HCT116 (cell line): Measurements from ENCODE around the gene FTL. TPM values are rescaled to one million over a fixed set of nuclear protein-coding genes. Genes with fewer than 3 reads are reported as not detected.

Experiments used
- ATAC-seq: fragments of 200-7000 bp; cut with Tn5 transposase; 2 replicates; pipeline ENCODE4 v1.9.1; 2020; ENCODE audit warnings: mild to moderate bottlenecking, moderate library complexity
- BruUV-seq: library from RNA; stranded (reverse); fragments of 400-500 nt; replicated peaks from 2 replicates; lab custom pipeline; 2021; lab: Mats Ljungman, UMichigan
- CTCF ChIA-PET: fragments of 300-600 bp; sonication (Branson Sonifier 250); formaldehyde crosslinking; loops from one replicate; lab custom pipeline; 2021; ENCODE audit warnings: antibody characterized with exemption; lab: Charles Lee
- POLR2A ChIA-PET: fragments of 300-600, 350-600 bp; sonication (Branson Sonifier 250); formaldehyde crosslinking; loops from one replicate; lab custom pipeline; 2021; ENCODE audit warnings: antibody characterized with exemption; lab: Charles Lee
- RAD21 ChIA-PET, 2 experiments: fragments of 300-600 bp; sonication (Branson Sonifier 250); formaldehyde crosslinking; loops; one replicate each; lab custom pipeline; 2023; ENCODE audit warnings: low total read pairs in 2 of 2; ENCODE audit not compliant: uncharacterized antibody in 2 of 2, unreplicated experiment in 2 of 2, low non-redundant PET in 1 of 2; lab: Charles Lee
- DNase-seq: peaks from one replicate; pipeline ENCODE4 v3.0.0-alpha.2; 2010; ENCODE audit warnings: low read depth, low spot score
- H2AFZ ChIP-seq: fragments of 200-600 bp; shearing (Covaris generic), sonication (generic); 2 replicates; pipeline ENCODE4 v1.6.1; 2017; ENCODE audit warnings: low read depth, mixed run types, mixed read lengths, antibody characterized with exemption, low read length; ENCODE audit not compliant: poor library complexity, severe bottlenecking
- H3K27ac ChIP-seq: 2 replicates; pipeline ENCODE4 v1.5.1; 2012; ENCODE audit warnings: low read depth, low read length
- H3K27me3 ChIP-seq: fragments of 200-600 bp; sonication (generic); 2 replicates; pipeline ENCODE4 v1.6.1; 2016; ENCODE audit warnings: mixed run types, low read length, mixed read lengths; ENCODE audit not compliant: insufficient read depth
- H3K36me3 ChIP-seq, 2 experiments: fragments of 200-500 bp in 1 of 2; fragments of 200-600 bp in 1 of 2; sonication (Bioruptor generic) in 1 of 2; sonication (generic) in 1 of 2; 2 replicates each; pipeline versions ENCODE4 v1.5.1 to v1.6.1; 2014 to 2016; ENCODE audit warnings: low read length in 2 of 2, inconsistent platforms in 1 of 2, mixed read lengths in 1 of 2, mixed run types in 1 of 2; ENCODE audit not compliant: insufficient read depth in 2 of 2, control insufficient read depth in 1 of 2
- H3K4me1 ChIP-seq, 2 experiments: fragments of 200-600 bp in 1 of 2; sonication (generic) in 1 of 2; 2 replicates each; pipeline versions ENCODE4 v1.5.1 to v1.6.1; 2012 to 2017; ENCODE audit warnings: low read length in 2 of 2, inconsistent platforms in 1 of 2, mild to moderate bottlenecking in 1 of 2, mixed read lengths in 1 of 2, mixed run types in 1 of 2, moderate library complexity in 1 of 2; ENCODE audit not compliant: insufficient read depth in 2 of 2, control insufficient read depth in 1 of 2
- H3K4me2 ChIP-seq: fragments of 200-600 bp; sonication (generic); 2 replicates; pipeline ENCODE4 v1.6.1; 2017; ENCODE audit warnings: mixed run types, low read length, mixed read lengths
- H3K4me3 ChIP-seq, 2 experiments: fragments of 200-600 bp in 1 of 2; sonication (generic) in 1 of 2; replicated peaks in 1 of 2; 2 replicates each; pipeline ENCODE4 v1.5.1; 2011 to 2016; ENCODE audit warnings: low read length in 2 of 2, control low read depth in 1 of 2, low read depth in 1 of 2, mild to moderate bottlenecking in 1 of 2, mixed read lengths in 1 of 2, mixed run types in 1 of 2
- H3K79me2 ChIP-seq: fragments of 200-600 bp; sonication (generic); 2 replicates; pipeline ENCODE4 v1.6.1; 2017; ENCODE audit warnings: mild to moderate bottlenecking, mixed run types, low read length, moderate library complexity, mixed read lengths; ENCODE audit not compliant: insufficient read depth
- H3K9ac ChIP-seq: fragments of 200-600 bp; sonication (generic); 2 replicates; pipeline ENCODE4 v1.6.1; 2016; ENCODE audit warnings: low read length, mixed read lengths
- H3K9me2 ChIP-seq: fragments of 200-600 bp; sonication (generic), shearing (Covaris generic); 2 replicates; pipeline ENCODE4 v1.6.1; 2017; ENCODE audit warnings: mixed run types, mild to moderate bottlenecking, moderate library complexity; ENCODE audit not compliant: insufficient read depth
- H3K9me3 ChIP-seq, 2 experiments: fragments of 200-500 bp in 1 of 2; fragments of 200-600 bp in 1 of 2; sonication (Bioruptor generic) in 1 of 2; sonication (generic) in 1 of 2; 2 replicates each; pipeline ENCODE4 v1.6.1; 2014 to 2017; ENCODE audit warnings: low read length in 2 of 2, mixed read lengths in 2 of 2, inconsistent platforms in 1 of 2, low read depth in 1 of 2, mild to moderate bottlenecking in 1 of 2, mixed run types in 1 of 2, moderate library complexity in 1 of 2; ENCODE audit not compliant: control insufficient read depth in 1 of 2, insufficient read depth in 1 of 2
- H4K20me1 ChIP-seq: fragments of 200-600 bp; sonication (generic), shearing (Covaris generic); 2 replicates; pipeline ENCODE4 v1.6.1; 2017; ENCODE audit warnings: mixed run types, mild to moderate bottlenecking, moderate library complexity; ENCODE audit not compliant: insufficient read depth
- CBX3 ChIP-seq: IDR thresholded peaks from 2 replicates; pipeline ENCODE4 v1.6.1; 2012; ENCODE audit warnings: low read depth
- CEBPB ChIP-seq: IDR thresholded peaks from 2 replicates; pipeline ENCODE4 v1.6.1; 2012; ENCODE audit warnings: low read depth
- EGR1 ChIP-seq: IDR thresholded peaks from 2 replicates; pipeline ENCODE4 v1.6.1; 2012; ENCODE audit warnings: low read depth
- ELF1 ChIP-seq: IDR thresholded peaks from 2 replicates; pipeline ENCODE4 v1.6.1; 2012; ENCODE audit warnings: low read depth, borderline replicate concordance
- EZH2 ChIP-seq: fragments of 200-600 bp; sonication (generic); IDR thresholded peaks from 2 replicates; pipeline ENCODE4 v1.6.1; 2017; ENCODE audit warnings: antibody characterized with exemption, mixed run types
- EZH2phosphoT487 ChIP-seq: fragments of 200-600 bp; IDR thresholded peaks from 2 replicates; pipeline ENCODE4 v1.6.1; 2018; ENCODE audit warnings: antibody characterized with exemption, borderline replicate concordance
- FOSL1 ChIP-seq: IDR thresholded peaks from 2 replicates; pipeline ENCODE4 v1.6.1; 2012; ENCODE audit warnings: low read depth
- JUND ChIP-seq: IDR thresholded peaks from 2 replicates; pipeline ENCODE4 v1.6.1; 2012
- POLR2AphosphoS5 ChIP-seq: IDR thresholded peaks from 2 replicates; pipeline ENCODE4 v1.6.1; 2011; ENCODE audit warnings: mild to moderate bottlenecking, low read depth, low read length, moderate library complexity
- RAD21 ChIP-seq: IDR thresholded peaks from 2 replicates; pipeline ENCODE4 v1.6.1; 2012; ENCODE audit warnings: low read depth, mild to moderate bottlenecking
- REST ChIP-seq: IDR thresholded peaks from 2 replicates; pipeline ENCODE4 v1.6.1; 2012; ENCODE audit warnings: low read depth
- SIN3A ChIP-seq: IDR thresholded peaks from 2 replicates; pipeline ENCODE4 v1.6.1; 2012; ENCODE audit warnings: low read depth
- SP1 ChIP-seq: IDR thresholded peaks from 2 replicates; pipeline ENCODE4 v1.6.1; 2012; ENCODE audit warnings: low read depth
- SRF ChIP-seq: IDR thresholded peaks from 2 replicates; pipeline ENCODE4 v1.6.1; 2012; ENCODE audit warnings: low read depth
- TCF7L2 ChIP-seq: IDR thresholded peaks from 2 replicates; pipeline ENCODE4 v1.7.0; 2011; ENCODE audit warnings: borderline replicate concordance, inconsistent platforms; ENCODE audit not compliant: insufficient read depth, insufficient read length; ENCODE audit errors: extremely low read depth
- YY1 ChIP-seq: IDR thresholded peaks from 2 replicates; pipeline ENCODE4 v1.6.1; 2011; ENCODE audit warnings: low read length, low read depth, moderate library complexity, mild to moderate bottlenecking; ENCODE audit not compliant: insufficient replicate concordance; ENCODE audit errors: extremely low read depth
- ZFX ChIP-seq: fragments of 450-650 bp; IDR thresholded peaks from 2 replicates; pipeline ENCODE4 v1.6.1; 2017
- ZNF274 ChIP-seq: fragments of 200-500 bp; sonication (Bioruptor generic); IDR thresholded peaks from 2 replicates; pipeline ENCODE4 v1.6.1; 2014; ENCODE audit warnings: mild to moderate bottlenecking, low read depth, low read length, inconsistent platforms
- intact Hi-C: fragments of 100-400 bp; cut with micrococcal nuclease; formaldehyde crosslinking; loops from 2 replicates; pipeline ENCODE4 v1.10.0; 2022
- total RNA-seq: library from RNA; stranded (reverse); gene quantifications from one replicate; pipeline ENCODE4 v1.2.1, GENCODE V29; 2021; ENCODE audit not compliant: unreplicated experiment
- TF ChIP-seq, protein P1 (sequence below): IDR thresholded peaks from 2 replicates; pipeline ENCODE4 v1.6.1; 2012
- TF ChIP-seq, protein P2 (sequence below), 3 experiments: fragments of 200-600 bp in 1 of 3; sonication (generic) in 1 of 3; IDR thresholded peaks in 2 of 3; conservative IDR thresholded peaks in 1 of 3; 2 replicates each; pipeline ENCODE4 v1.5.1; 2012 to 2017; ENCODE audit warnings: low read depth in 2 of 3, low read length in 2 of 3, antibody characterized with exemption in 1 of 3, borderline replicate concordance in 1 of 3, control low read depth in 1 of 3, mild to moderate bottlenecking in 1 of 3, mixed read lengths in 1 of 3, mixed run types in 1 of 3, moderate library complexity in 1 of 3; ENCODE audit not compliant: insufficient read depth in 1 of 3
- TF ChIP-seq, protein P3 (sequence below): IDR thresholded peaks from 2 replicates; pipeline ENCODE4 v1.6.1; 2012

FTL gene
- total RNA-seq, 1 experiment from 2014 or later: 1,885 TPM

- Histone ChIP-seq H4K20me1 (no peaks in the 10 kb centered on the region), H3K4me3 (peak overlapping the region; percentile 16 to 34; a peak in 3 of 4 replicates), H3K4me1 (peaks cover 22 to 44% of the 10 kb centered on the region in 2 experiments), H3K27me3 (no peaks in the 10 kb centered on the region), H3K79me2 (no peaks in the 10 kb centered on the region), H2AFZ (no peak overlapping the region), H3K9me3 (no peaks in the 10 kb centered on the region), H3K36me3 (no peaks in the 10 kb centered on the region), H3K27ac (peak overlapping the region; percentile 41), H3K9me2 (no peaks in the 10 kb centered on the region), H3K4me2 (peak overlapping the region; percentile 76), H3K9ac (peak overlapping the region; percentile 44)
- ChIA-PET CTCF (interaction anchor here (1.5 kb wide), 1 partner anchor 131 kb away, joined by 6 read pairs; no protein-coding TSS in a partner anchor), POLR2A (interaction anchor here (0.7 to 0.9 kb wide), 3 partner anchors 18 to 82 kb away, joined by 3 to 4 read pairs (median 3); partner anchors contain the start of gene NUCB1), RAD21 (no interaction called here)
- BruUV-seq: no TSS peak
- DNase-seq: peak; percentile 75
- peak; percentile 63 for ATAC-seq
- intact Hi-C loops: no loop called here
- TF ChIP-seq, protein P1, sequence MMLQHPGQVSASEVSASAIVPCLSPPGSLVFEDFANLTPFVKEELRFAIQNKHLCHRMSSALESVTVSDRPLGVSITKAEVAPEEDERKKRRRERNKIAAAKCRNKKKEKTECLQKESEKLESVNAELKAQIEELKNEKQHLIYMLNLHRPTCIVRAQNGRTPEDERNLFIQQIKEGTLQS: no peak
- TF ChIP-seq ELF1: no peak
- TF ChIP-seq EZH2phosphoT487: no peak
- TF ChIP-seq SP1: peak; percentile 81
- TF ChIP-seq SIN3A: peak; percentile 64
- no peak for TF ChIP-seq ZNF274
- TF ChIP-seq EZH2: no peak
- TF ChIP-seq, protein P2, sequence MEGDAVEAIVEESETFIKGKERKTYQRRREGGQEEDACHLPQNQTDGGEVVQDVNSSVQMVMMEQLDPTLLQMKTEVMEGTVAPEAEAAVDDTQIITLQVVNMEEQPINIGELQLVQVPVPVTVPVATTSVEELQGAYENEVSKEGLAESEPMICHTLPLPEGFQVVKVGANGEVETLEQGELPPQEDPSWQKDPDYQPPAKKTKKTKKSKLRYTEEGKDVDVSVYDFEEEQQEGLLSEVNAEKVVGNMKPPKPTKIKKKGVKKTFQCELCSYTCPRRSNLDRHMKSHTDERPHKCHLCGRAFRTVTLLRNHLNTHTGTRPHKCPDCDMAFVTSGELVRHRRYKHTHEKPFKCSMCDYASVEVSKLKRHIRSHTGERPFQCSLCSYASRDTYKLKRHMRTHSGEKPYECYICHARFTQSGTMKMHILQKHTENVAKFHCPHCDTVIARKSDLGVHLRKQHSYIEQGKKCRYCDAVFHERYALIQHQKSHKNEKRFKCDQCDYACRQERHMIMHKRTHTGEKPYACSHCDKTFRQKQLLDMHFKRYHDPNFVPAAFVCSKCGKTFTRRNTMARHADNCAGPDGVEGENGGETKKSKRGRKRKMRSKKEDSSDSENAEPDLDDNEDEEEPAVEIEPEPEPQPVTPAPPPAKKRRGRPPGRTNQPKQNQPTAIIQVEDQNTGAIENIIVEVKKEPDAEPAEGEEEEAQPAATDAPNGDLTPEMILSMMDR (IDR thresholded peaks at IDR 0.05 in 2 of 3, conservative IDR thresholded peaks at IDR 0.05 in 1 of 3; ENCODE audit: borderline replicate concordance in 1 of 3, insufficient read depth in 1 of 3, low read depth in 2 of 3, low read length in 2 of 3): no peak
- peak; percentile 76 for TF ChIP-seq EGR1
- TF ChIP-seq RAD21: no peak
- TF ChIP-seq, protein P3, sequence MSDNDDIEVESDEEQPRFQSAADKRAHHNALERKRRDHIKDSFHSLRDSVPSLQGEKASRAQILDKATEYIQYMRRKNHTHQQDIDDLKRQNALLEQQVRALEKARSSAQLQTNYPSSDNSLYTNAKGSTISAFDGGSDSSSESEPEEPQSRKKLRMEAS: peak; percentile 73
- no peak for TF ChIP-seq SRF
- TF ChIP-seq REST: no peak
- TF ChIP-seq ZFX: no peak
- TF ChIP-seq POLR2AphosphoS5: peak; percentile 50
- TF ChIP-seq CBX3: peak; percentile 56; the same call in 1 of the 2 replicates
- TF ChIP-seq JUND: peak; percentile 55
- TF ChIP-seq CEBPB: no peak
- TF ChIP-seq YY1: no peak
- TF ChIP-seq FOSL1: no peak
- TF ChIP-seq TCF7L2: no peak
These were observed 38.2 kb upstream of the FTL start for GRCh38 chr19:48926909-48927308.
